CD4-positive, alpha-beta T cell treated with Interleukin-4 for 4 hours (primary cell): ENCODE results near the gene CORO2A.

Experiments
- DNase-seq: peaks from one replicate; pipeline ENCODE4 v3.0.0-alpha.2; 2020

The CORO2A gene

DNA sequence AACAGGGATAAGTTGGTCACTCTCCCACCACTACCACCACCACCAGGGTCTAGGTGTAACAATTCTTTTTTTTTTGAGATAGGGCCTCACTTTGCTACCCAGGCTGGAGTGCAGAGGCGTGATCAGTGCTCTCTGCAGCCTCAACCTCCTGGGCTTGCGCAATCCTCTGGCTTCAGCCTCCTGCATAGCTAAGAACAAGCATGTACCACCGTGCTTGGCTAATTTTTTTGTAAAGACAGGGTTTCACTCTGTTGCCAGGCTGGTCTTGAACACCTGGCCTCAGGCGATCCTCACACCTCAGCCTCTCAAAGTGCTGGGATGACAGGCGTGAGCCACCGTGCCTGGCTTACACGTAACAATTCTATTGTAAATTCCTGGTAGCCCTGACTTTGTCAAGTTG lies 27.5 kb downstream of the CORO2A start:
- DNase-seq, result no peak

GRCh38 chr9:98162613-98163012 lies 29.8 kb downstream of the CORO2A start:
- DNase-seq, result no peak

DNA sequence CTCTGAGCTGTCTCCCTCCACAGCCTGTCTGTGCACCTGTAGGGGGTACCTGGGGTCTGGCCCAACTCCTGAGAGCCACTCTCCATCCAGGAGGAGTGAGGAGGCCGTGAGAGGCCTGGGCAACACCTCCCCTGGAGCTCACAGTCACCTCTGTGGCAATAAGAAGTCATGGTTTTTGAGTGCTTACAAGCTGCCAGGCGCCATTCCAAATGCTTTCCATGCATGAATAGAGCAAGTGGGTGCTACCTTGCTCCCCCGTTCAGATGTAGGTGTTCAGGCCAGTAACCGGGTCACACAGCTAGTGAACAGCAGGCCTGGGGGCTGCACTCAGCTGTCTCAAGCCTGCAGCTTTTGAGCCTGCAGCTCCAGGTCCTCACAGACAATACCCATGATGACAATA lies 30.6 kb downstream of the CORO2A start:
- no peak for DNase-seq

DNA sequence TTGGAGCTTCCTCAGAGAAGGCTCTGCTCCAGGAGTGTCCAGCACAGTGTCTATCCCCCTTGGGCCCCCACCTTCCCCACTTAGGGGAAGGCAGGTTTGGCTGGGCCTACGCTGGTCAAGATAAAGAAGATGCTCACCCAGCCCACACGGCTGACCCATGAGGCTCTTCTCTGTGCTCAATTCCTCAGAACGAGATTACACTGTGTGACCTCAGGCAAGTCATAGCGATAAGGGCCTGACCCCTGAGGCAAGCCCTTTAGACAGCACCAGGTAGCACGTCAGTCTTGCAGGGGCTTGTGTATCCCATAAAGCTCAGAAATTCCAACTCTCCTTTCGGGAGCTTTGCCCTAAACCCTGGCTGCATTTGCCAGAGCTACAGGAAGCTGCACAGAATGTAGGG lies 32.6 kb downstream of the CORO2A start:
- DNase-seq, result no peak

- DNase-seq, result no peak
These were observed 33.1 kb downstream of the CORO2A start for GRCh38 chr9:98159301-98159700.

- no peak for DNase-seq
These were observed 34.2 kb downstream of the CORO2A start for GRCh38 chr9:98158071-98158831.

DNA sequence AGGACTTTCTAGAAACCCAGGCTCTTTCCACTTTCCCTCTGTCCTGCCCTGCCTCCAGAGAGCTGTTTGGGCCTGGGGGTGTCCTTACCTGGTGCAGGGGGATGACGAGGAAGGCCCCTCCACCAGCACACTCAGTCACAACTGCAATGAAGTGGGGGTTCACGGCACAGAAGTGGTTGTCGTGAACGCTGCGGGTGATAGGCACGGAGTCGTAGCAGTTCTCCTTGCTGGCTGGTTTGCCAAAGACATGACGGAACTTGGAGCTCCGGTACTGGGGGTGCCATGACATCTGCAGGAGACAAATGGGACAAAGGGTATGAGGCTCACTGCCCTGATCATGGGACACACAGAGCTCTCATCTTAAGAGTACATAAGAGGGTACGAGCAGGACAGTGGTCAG lies 35.1 kb downstream of the CORO2A start:
- no peak for DNase-seq

- DNase-seq, result no peak
These were observed 37.8 kb downstream of the CORO2A start for GRCh38 chr9:98154678-98155077.

GRCh38 chr9:98152526-98152925 lies 39.9 kb downstream of the CORO2A start:
- DNase-seq, result no peak

- no peak for DNase-seq
These were observed 41.7 kb downstream of the CORO2A start for GRCh38 chr9:98150721-98151120.

GRCh38 chr9:98150164-98150563 lies 42.3 kb downstream of the CORO2A start:
- no peak for DNase-seq

- no peak for DNase-seq
These were observed 43.0 kb downstream of the CORO2A start for GRCh38 chr9:98149422-98149821.

DNA sequence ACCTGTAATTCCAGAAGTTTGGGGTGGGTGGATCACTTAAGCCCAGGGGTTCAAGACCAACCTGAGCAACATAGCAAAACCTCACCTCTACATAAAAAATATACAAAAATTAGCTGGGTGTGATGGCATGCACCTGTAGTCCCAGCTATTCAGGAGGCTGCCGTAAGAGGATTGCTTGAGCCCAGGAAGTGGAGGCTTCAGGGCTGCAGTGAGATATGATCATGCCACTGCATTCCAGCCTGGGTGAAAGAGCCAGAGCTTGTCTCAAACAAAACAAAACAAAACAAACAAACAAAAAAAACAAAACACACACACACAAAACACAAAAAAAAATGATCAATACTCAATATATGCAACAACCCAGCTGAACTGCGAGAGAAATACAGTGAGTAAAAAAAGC lies 44.0 kb downstream of the CORO2A start:
- no peak for DNase-seq

- DNase-seq, result no peak
These were observed 44.9 kb downstream of the CORO2A start for GRCh38 chr9:98147582-98147981.

- no peak for DNase-seq
These were observed 46.1 kb downstream of the CORO2A start for GRCh38 chr9:98146101-98146991.

DNA sequence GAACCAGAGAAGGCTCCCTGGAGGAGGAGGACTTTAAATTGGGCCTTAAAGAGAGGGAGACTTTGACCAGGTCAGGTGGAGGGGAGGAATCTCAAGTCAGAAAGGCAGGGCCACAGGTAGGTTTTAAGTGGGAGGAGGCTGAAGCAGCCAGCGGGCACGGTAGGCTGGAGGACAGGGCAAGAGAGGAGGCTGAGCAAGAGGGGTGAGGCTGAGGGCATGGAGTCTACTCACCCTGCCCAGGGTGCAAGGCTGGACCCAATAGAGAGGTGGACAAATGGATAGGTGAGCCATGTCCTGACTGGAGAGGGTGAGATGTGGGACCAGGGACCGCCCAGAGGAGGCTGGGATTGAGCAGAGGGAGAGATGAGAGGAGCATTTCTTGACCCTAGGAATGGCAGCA lies 47.8 kb downstream of the CORO2A start:
- DNase-seq, result no peak

GRCh38 chr9:98144076-98144475 lies 48.4 kb downstream of the CORO2A start:
- DNase-seq, result no peak

DNA sequence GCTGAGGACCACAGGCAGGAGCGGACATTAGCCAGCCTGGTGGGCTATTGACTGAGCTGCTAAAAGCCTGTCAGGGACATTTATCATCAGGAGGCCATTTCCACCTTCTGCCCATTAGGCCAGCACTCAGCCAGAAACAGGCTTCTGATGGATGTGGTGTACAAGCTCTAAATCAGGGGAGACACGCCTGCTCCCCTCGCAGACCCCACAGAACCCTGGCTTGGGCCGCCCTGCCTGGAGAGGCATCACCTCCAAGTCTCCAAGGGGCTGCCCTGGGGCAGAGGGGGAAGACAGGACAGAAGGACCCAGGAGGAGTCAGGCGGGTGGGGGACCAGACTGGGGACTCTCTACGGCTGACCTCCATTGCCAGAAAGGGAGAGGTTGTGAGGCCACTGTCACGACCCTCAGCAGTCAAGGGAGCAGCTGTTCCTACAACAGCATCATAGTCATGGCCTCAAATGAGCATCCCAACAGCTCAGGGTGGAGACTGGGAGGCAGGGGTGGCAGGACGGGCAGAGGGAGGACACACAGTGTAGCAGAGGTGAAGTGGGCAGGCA lies 49.4 kb downstream of the CORO2A start:
- DNase-seq, result no peak

- DNase-seq, result no peak
These were observed 50.1 kb downstream of the CORO2A start for GRCh38 chr9:98142182-98142907.

DNA sequence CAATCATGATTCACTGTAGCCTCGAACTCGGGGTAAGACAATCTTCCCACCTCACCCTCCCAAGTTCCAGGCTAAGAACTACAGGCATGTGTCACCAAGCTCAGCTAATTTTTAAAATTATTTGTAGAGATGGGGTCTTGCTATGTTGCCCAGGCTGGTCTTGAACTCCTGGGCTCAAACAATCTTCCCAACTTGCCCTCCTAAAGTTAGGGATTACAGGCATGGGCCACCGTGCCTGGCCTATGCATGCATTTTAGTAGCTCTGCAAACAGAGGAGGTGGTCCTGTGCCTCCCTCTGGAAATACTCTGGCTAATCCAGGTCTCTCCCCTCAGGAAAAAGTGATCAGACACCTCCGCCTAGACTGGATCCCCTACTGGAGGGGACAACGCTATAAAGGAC lies 51.9 kb downstream of the CORO2A start:
- no peak for DNase-seq

DNA sequence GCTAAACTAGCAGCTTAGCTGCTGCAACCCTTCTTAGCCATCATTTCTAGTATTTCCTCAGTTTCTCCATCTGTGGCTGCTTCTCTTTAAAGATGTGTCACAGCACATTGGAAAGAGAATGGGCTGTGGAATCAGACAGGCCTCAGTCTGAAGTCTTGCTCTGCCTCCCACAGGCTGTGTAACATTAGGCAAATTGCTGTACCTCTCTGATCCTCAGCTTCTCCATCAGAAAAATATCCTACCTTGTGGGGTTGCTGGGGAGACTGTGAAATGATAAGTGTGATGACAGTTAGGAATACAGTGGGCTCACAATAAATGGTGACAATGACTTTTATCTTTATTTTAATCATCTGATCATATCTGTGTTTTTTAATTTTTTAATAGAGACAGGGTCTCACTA lies 55.9 kb downstream of the CORO2A start:
- no peak for DNase-seq

- no peak for DNase-seq
These were observed 56.5 kb downstream of the CORO2A start for GRCh38 chr9:98135938-98136337.

DNA sequence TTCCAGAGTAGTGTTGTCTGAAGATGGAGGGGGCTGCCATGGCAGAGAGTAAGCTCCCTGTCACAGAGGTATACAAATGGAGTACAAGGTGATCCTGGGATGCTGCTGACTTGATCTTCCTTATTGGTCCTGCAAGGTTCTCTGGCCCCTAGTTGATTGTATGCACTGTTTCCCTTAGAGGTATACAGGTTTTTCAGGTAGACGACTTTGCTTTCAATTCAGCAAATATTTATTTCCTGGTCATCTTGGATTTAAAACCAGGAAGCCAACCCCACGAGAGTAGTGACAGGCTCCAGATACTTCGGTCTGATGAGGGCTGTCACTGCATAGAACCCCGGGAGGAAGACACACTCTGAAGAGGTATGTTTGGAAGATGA lies 56.9 kb downstream of the CORO2A start:
- DNase-seq, result no peak
